HG02623 (cell line): Measurements from ENCODE around the gene FGGY.
"Not testable (repeated sequence)": the region's sequence is repeated elsewhere in the genome, so short reads cannot be mapped to it uniquely, and the experiment has no call there.

Experiments used
- ATAC-seq: cut with Tn5 transposase; IDR thresholded peaks from one replicate; pipeline ENCODE4 v1.9.1; 2021; ENCODE audit warnings: moderate library complexity; ENCODE audit not compliant: unreplicated experiment

Gene FGGY

DNA sequence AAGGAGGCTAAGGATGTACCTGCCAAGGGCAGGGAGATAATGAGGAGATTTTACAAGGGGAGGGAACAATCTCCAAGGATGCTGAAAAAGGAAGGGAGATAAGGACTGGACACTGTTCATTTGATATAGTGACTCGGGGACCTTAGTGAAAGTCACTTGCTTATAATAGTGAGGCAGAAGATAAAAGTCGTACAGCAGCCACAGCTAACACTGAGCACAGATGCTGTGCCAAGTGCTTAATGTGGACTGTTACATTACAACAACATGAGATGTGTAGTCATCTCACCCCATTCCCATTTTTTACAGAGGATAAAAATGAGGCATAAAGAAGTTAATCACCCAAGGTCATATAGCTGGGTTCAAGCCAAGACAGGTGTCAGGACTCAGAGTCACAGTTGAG, 181.9 kb downstream of the FGGY start:
- ATAC-seq, result no peak

DNA sequence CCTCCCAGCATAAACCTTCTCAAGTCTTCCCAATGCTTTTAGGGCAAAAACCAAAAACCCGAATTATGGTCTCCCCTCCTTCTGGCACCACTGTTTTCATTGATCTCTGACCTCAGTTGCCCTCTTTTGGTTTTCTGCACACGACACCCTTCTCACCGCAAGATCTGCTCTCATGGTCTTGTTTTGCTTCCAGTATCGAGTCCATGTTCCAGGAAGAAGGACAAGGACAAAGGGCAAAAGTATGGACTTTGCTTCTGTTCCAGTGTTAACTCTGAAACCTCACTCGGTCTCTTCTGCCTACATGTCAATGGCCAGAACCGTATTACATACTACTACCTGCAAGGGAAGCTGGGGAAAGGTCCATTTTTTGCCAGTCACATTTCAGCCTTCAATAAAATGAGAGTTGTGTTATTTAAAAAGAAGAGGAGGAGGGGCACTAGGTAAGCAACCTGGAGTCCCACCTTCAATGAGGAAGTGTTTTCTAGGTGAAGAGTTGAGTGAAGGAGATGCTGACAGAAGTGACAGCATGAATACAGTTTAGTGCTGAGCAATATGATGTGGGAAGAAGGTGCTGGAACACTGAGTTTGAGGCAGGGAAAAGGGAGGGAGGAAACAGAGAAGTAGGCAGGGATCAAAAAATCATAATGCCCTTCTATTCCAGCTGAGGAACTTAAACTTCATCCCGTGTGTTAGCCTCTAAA, 183.4 kb downstream of the FGGY start:
- no peak for ATAC-seq

DNA sequence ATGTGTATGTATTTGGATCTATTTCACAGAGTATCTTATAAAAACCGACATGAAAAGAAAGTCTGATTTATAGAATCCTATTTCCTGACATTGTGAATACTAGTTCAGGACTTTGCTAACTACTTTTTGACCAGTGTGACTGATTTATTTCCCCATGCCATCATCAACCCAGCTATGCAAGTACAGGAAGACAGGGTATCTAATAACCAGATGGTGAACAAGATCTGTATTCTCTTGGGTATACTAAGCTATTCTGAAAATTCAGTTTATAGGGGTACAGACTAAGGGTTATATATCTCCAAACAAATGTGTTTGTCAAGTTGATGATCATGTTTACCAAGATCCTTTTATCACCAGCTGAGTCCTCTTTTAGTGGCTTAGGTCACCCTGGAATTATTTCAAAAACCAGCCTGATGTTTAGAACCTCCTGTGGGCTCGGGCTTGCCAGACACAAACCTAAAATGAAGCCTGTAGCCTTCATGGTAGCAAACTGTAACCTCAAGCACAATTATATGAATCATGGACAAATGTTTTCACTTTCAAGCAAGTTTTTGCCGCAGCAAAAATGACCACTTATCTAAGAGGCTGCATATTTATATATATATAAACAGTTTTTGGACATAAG, 185.1 kb downstream of the FGGY start:
- ATAC-seq, result no peak

DNA sequence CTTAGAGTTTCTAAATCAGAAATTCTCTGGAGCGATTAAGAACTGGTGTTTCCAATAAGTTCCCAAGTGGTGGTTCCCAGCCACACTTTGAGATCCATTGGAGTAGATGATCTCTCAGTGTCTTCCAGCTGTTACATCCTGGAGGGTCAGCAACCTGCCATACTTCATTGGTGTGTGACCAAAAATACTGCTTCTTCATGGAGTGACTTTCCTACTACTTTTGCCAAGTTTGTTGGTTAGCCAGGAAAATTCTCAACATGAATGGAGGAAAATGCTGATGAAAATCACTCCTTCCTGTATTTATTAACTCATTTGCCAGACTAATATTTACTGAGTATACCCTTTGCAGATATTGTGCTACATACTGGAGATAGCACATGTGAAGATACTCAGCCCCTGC, 186.1 kb downstream of the FGGY start:
- no peak for ATAC-seq

DNA sequence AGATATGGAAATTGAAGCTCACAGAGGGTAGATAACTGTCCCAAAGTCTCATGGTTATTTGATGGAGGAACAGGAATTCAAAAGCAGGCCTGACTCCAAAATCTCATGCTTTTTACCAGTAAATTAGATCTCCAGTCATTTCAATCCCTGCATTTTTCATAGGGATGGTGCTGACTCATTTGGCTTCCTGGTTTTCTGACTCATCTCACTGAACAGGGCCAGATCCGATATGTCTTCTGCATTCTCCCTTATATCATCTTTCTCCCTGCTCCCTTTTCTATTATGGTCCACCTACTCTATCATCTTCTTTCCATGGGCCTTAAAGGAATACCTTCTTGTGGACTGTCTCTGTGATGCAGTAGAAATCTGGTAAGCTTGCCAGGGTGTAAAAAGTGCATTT, 187.2 kb downstream of the FGGY start:
- ATAC-seq, result no peak

DNA sequence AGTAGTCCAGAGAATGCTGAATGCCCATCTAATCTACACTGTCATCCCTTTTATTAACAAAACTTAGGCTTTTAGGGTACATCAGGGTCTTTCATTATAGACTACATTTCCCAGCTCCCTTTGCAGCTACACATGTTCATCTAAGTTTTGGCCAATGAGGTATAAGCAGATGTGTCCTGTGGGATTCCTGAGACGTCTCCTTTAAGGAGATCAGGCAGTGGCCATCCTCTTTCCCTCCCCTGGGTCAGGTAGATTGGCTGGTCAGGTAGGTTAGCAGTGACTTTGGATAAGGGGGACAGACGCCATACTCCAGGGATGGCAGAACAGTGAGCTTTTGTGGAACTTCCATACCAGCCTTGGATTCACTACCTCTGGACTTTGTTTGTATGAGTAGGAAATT, 188.3 kb downstream of the FGGY start:
- ATAC-seq, result no peak

DNA sequence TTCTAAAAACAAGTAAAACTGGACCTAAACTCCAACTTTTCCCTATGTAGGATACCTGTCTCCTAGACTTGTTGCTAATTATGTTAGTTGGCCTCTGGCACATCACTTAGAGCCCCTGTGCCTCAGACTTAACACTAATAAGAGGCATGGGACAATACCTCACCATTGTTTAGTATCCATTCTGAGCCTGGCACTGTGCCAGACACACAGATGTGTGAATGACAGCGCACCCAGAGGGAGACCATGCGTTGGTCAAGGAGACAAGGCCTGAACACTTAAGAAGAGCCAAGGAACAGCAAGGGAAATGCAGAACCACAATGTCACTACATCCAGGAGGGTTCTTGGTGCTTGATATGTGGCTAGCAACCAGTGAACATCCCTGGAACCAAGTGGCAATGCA, 189.1 kb downstream of the FGGY start:
- no peak for ATAC-seq

DNA sequence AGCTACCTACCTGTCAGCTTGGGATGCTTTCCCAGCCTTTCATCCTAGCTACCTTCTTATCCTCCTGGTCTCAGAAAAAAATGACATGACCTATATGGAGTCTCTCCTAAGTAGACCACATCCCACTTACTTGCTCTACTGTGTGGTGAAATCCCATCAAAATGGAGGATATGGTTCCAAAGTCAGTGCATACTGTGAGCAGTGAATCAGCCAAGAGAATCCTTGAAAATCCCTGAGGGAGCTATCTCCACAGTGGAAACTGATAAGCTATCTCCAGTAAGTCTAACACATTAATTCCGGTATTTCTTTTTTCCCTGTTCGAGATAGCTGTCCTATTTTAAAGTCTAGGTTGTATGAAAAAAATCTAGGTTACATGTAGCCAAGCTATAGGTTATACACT, 189.7 kb downstream of the FGGY start:
- no peak for ATAC-seq

DNA sequence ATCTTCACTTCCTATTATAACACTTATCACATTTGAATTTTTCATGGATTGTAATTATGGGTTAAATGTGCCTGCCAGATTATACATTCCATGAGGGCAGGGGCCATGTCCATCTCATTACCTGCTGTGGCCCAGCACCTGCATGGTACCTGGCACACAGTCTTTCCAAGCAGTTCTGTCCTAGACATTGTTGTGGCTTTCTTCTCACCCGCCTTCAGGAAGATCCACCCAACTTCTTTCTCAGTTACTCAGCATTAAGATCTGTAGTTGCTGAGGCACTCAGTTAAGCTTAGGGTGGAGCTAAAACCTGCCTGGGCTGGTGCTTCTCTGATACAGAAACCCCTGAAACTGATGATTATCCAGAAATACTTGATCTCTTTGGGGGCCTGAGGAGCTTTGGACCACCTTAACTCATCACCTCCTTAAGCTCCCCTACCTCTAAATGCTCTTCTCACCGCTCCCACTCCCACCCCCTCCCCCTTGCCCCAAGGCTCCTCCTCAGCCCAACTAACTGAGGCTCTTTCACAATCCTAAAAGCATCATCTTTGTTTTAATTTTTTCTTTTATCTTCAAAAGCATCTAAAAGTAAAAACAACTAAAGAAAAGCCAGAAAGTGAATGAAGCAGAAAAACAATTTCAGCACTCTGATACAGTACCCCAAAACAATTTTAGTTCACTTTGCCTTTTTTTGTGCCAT, 190.6 kb downstream of the FGGY start:
- ATAC-seq, result no peak

DNA sequence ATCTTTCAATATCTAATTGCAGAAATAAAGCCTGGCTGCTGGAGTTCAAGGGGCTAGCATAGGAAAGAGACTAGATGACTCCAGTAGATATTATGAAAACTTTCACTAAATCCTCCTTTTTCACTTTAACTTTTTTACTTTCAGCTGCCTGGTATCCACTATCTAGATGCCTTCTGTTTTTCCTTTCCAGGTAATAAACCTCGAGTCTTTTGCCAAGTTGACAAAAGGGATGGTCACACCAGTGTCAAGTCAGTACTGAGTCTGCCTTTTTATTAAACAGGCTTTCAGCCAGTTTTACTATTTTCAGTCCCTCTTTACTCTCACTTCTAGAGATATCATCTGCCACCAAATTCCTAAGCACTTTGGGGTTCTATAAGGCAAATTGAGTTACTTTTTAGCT, 195.6 kb downstream of the FGGY start:
- ATAC-seq, result no peak

DNA sequence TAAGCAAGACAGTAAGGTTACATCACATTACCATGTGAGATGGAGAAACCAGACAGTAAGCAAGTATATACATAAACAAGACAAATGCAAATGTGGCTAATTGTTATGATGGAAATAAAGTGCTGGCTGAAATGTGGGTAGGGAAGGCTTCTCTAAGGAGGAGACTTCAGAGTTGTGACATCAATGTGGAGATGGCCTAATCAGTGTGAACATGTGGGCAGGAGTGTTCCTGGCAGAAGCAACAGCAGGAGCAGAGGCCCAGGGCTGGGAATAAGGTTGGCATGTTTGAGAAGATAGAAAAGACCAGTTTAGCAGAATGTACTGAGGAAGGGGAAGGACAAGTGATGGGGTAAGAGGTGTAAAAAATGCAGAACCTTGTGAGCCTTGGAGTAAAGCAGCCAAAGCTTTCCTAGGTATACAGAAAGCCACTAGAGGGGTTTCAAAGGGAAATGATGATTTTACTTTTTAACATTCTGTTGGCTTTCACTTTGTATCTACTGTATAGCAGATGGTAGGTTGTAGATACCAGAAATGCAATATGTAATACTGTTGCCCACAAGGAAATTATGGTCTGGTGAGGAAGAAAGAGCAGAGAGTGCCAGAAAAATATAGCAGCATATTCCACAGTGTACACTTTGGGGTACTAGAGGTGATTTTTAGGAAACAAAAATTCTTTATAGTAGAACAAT, 197.4 kb downstream of the FGGY start:
- ATAC-seq, result no peak

DNA sequence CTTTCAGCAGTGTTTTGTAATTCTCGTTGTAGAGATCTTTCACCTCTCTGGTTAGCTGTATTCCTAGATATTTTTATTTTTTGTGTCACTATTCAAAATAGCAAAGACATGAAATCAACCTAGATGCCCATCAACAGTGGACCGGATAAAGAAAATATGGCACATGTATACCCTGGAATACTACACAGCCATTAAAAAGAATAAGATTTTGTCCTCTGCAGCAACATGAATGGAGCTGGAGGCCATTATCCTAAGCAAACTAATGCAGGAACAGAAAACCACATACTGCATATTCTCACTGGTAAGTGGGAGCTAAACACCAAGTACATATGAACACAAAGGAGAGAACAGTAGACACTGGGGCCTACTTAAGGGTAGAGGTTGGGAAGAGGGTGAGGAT, 199.3 kb downstream of the FGGY start:
- not testable (repeated sequence) for ATAC-seq

DNA sequence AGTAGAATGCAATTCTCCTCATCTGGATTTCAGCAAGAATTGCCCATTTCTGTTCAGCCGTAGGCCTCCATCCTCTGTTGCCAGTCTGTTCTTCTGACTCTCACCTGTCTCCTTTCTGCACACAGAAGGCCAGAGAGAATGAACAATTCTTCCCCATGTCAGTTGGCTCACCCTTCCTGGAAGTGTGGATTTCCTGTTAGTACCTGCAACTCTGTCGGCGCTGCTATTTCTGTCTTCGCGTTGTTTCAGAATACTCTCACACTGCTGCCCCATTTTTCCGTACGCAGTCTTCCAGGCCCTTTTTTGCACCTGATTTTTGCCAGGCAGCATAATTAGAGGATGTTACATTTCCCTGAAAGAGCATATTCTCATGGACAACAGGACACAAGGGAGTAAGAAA, 200.7 kb downstream of the FGGY start:
- ATAC-seq, result no peak

DNA sequence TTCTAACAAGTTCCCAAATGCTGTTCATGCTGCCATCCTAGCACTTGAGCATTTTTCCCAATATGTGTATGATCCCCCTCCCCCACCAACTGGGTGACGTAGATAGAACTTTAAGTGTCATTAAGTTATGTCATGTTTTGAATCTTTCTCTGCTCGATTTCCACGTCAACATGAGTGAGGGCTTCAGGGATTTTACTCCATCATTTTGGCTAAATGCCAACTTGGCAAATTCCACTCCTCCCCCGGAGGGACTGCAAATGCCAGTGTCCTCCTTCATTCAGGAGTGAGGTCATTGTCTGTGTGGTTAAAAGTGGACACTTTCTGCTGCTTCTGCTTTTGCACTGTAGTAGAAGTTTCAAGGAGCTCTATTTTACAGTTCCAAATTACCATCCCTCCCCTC, 201.7 kb downstream of the FGGY start:
- no peak for ATAC-seq

DNA sequence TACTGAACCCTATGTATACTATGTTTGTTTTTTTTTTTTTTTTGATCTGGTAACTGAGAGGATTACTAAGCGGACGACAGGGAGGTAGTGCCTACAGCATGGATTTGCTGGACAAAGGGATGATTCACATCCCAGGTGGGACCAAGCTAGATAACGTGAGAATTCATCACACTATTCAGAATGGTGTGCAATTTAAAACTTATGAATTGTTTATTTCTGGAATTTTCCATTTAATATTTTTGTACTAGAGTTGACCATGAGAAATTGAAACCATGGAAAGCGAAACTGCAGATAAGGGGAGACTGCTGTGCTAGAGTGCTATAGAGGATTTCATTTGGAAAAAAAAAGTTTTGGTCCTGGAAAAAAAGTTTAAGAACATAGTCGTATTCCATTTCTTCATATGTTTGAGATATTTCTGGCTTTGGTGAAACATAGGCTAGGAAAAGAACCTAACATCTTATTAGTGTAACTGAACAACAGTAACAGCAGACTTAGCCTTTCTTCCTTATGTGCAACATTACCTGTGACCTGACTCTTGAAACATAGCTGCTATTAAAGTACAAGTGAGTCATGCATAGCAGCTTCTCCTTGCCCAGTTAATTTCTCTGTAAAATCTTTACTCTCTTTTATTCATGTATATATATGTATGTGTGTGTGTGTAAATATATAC, 202.5 kb downstream of the FGGY start:
- ATAC-seq, result no peak

DNA sequence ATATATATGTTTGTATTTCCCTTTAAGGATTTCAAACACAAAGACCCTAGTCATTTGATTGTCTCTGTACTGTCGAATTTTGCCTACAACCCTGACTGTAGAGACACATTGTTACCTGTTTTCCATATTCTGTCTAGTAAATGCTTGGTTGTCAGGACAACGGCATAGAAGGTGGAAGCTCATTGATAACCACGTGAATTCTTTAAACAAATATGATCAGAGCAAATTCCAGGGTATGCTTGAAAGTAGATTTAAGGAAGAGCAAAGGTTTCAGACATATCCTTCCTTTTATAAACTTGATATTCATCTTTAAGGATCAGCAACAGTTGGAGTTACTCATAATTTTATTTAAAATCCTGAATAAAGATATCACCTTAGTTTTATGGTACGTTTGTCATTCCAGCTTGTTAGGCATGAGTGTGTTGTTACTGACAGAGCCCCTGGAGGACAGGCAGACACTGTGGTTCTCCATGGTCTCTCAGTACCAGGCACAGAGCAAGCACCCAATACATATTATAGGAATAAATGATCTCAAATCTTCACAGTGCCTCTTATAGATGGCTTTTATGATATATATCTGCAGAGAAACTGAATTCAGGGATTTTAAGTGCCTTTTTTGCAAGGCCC, 203.2 kb downstream of the FGGY start:
- ATAC-seq, result no peak

DNA sequence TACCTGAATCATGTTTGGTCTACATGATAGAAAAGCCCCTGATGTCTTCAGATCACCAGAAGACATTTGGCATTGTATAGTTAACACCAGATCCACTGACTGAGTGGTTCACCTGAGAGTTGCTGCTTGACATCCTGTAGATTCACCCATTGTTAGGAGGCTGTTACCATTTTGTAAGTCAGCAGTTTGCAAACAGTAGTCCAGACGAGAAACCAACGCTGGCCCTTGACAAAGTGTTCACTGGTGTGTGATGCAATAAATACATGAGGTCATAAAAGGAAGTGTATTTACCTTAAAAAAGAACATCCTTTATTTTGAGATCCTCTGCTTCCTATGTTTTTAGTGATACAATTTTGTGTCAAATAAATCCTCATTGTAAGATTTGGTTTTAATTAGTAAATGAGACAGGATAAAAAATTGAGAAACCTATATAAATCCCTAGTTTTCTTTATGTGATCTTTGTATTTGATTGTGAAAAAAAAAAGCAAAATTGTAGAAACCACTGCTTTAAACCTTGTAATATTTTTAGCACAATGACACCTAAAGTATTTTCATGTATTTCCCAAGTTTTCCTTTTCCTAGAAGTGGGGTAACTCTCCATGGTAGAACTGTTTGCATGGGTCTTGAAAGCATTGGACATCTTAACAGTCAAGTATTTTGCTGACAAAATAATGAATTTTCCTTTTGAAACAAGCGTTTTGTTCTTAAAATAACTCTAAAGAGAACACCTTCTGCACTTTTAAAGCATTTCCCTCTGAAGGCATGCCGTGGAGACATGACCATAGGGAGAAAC, 204.3 kb downstream of the FGGY start:
- ATAC-seq, result no peak

DNA sequence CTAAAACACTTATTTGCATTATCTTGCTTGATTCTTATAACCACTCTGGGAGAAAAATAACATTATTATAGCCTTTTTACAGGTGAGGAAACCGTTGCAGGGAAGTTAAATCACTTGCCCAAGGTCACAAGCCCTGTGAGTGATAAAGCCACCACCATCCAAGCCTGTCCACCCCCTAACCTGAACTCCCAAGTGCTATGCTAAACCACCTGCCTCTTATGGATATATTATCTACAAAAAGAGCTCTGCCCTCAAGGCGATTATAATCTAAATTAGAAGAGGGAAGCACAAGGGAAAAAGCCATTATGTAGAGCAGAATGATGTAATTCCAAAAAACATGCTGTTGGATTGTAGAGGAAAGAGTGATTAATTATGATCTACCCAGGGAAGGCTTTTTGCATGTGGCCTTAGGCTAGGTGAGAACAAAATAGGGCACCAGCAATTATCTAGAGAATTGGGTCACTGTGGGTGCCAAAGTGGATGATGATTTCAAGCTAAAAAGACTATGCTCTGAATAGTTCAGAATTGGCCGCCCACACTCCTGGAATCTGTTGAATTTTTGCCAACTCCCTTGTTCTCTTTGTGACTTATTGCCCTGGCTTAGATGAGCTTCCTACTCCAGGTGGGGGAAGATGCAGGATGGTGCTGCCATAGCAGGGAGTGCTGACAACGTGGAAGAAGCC, 205.3 kb downstream of the FGGY start:
- no peak for ATAC-seq

DNA sequence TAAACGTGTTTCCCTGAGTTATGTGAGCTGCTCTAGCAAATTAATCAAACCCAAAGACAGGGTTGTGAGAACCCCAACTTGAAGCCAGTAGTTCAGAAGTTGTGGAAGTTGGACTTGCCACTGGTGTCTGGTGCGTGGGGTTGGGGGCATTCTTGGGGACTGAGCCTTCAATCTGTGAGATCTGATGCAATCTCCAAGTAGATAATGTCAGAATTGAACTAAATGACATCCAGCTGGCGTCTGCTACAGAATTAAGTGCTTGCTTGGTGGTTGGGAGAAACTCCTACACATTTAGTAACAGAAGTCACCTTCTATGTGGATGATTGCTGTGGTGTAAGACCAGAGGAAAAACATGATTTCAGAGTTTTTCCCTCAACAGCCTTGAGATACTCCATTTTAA, 207.4 kb downstream of the FGGY start:
- ATAC-seq, result no peak
